Fibroblast of villous mesenchyme (primary cell): ENCODE results near the gene RAD23A. TPM values are rescaled to one million over a fixed set of nuclear protein-coding genes. Genes with fewer than 3 reads are reported as not detected.
A peak's percentile ranks its signal among the peaks of the same experiment; 100 is the strongest.

ENCODE experiments used
- DNase-seq: peaks from one replicate; pipeline ENCODE4 v3.0.0-alpha.2; 2010; ENCODE audit warnings: low read depth
- H3K4me3 ChIP-seq: 2 replicates; pipeline ENCODE4 v1.5.1; 2011; ENCODE audit warnings: low read depth, mild to moderate bottlenecking, low read length
- small RNA-seq: library from RNA; depleted of rRNA; stranded (forward); fragments of <200 nt; gene quantifications from one replicate; pipeline ENCODE3, GENCODE V24; 2012
- total RNA-seq: library from RNA; depleted of rRNA; stranded (reverse); fragments of >200 nt; gene quantifications from 2 replicates; pipeline ENCODE4 v1.2.3, GENCODE V29; 2012
- TF ChIP-seq, protein P1 (sequence below): IDR thresholded peaks from 2 replicates; pipeline ENCODE4 v1.5.1; 2012; ENCODE audit warnings: low read depth, mild to moderate bottlenecking, low read length; ENCODE audit not compliant: insufficient read depth

The RAD23A gene
- total RNA-seq, 1 donor = 91.1 TPM

DNA sequence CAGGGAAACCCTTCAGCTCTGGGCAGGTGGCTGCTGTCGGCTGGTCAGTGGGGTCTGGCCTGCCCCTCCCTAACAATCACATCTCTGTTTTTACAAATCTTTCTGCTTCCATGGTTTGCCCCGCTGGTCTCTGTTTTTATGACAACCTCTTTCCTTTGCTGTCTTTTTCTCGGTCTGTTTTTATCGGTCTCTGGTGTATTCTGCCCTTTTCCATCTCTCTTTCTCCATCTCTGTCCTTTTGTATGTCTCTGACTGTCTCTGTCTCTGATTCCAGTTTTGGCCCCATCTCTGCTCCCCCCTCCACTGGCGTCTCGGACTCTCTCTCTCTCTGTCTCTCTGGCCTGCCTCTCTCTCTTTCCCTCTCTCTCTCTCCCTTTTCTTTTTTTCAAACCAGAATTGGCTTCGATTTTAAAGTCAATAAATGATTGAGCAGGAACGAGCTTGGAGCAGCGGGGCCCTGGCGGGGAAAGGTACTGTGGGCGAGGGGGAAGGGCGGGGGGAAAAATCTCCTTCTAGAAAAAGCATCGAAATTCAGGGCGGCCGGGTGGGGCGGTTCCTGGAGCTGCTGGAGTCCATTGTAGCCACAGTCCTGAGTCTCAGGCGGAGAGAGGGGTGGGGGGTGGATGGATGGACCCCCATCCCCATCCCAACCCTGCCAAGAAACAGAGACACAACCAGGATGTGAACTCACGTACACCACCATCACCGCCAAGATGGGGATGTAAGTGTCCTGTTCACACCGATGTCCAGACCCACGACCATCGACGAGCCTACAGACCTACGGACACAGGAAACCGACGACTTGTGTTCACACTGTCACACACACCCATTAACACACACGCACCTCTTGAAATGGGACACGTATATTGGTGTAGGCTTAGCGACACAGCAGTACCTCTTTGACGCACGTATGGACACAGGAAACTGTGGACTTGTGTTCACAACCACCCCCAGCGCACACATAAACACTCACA is 52.6 kb downstream of the RAD23A start:
- TF ChIP-seq, protein P1, sequence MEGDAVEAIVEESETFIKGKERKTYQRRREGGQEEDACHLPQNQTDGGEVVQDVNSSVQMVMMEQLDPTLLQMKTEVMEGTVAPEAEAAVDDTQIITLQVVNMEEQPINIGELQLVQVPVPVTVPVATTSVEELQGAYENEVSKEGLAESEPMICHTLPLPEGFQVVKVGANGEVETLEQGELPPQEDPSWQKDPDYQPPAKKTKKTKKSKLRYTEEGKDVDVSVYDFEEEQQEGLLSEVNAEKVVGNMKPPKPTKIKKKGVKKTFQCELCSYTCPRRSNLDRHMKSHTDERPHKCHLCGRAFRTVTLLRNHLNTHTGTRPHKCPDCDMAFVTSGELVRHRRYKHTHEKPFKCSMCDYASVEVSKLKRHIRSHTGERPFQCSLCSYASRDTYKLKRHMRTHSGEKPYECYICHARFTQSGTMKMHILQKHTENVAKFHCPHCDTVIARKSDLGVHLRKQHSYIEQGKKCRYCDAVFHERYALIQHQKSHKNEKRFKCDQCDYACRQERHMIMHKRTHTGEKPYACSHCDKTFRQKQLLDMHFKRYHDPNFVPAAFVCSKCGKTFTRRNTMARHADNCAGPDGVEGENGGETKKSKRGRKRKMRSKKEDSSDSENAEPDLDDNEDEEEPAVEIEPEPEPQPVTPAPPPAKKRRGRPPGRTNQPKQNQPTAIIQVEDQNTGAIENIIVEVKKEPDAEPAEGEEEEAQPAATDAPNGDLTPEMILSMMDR = no peak
- no peak overlapping the region for H3K4me3 ChIP-seq
- no peak for DNase-seq

DNA sequence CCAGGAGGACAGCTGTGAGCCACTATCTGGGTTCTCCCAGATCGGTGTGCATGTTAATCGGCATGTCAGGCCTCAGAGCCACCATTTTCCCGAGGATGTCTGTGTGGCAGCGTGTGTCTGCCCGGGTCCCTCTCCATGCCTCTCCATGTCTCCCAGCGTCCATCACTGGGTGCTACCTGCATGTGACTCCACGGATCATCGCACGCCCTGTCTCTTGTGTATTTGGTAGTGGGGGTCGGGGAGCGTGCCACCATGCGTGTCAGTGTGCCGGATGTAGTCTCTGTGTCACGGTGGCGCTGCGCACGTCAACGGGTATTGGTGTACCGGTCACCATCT is 55.5 kb downstream of the RAD23A start:
- DNase-seq = no peak
- H3K4me3 ChIP-seq = no peak overlapping the region
- TF ChIP-seq, protein P1 = no peak

DNA sequence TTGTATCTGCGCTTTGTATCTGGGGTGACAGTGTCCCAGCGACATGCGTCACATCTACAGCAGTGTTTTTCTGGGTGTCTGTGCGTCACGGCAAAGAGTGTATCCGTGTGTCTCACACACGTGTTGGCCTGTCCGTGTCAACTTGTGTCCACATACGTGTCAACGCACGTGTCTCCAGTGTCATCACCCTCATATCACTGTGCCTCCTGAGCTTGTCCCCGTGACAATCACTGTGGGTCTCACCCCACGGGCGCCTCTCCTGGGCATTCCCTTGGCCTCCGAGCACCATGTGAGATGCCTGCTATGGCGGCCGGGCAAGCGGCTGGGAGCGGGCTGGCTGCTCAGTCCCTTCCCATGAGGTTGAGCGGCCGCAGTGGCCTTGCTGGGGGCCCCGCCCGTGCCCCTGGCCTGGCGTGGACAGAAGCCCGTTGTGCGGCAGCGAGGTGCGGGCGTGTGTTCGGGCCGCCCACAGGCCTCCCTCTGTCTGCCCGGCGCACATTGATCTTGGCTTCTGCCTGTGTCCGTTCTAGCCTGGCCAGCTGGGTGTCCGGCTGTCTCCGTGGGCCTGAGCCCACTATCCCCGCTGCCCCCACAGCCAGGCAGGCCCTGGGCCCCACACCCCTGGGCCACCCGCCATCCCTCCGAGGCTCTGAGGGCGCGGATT is 56.0 kb downstream of the RAD23A start:
- TF ChIP-seq, protein P1 = no peak
- H3K4me3 ChIP-seq = no peak overlapping the region
- DNase-seq = no peak

DNA sequence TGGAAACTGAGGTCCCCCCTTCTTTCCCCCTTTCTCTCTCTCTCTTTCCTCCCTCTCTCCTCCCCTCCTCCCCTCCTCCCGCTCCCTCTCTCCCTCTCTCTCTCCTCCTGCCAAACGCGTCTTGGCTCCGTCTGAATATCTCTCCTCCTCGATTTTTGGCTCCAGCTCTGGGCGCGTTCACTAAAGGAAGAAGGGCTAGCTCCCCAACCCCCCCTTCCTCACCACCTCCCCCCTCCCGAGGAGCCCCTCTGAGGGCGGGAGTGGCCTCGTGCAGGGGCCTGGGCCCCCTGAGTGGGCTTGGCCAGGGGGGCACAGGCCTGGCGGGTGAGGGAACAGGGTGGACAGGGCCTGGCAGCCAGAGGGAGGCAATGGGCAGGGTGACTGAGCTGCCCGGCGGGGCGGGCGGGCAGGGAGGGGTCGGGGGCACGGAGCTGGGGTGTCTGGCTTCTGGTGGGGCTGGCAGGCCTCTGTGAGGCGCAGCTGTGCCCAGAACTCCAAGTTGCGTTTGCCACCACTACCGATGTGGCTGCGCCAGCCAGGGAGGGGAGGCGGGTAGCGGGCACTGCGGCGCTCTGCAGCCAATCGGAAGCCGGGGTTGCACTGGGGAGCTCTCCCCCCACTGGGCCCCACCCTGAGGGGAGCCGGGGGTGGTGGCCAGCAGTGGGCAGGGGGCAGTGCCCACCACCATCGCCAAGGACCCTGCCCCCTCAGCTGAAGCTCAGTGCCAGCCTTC is 56.7 kb downstream of the RAD23A start:
- TF ChIP-seq, protein P1 = no peak
- H3K4me3 ChIP-seq = no peak overlapping the region
- DNase-seq = no peak

DNA sequence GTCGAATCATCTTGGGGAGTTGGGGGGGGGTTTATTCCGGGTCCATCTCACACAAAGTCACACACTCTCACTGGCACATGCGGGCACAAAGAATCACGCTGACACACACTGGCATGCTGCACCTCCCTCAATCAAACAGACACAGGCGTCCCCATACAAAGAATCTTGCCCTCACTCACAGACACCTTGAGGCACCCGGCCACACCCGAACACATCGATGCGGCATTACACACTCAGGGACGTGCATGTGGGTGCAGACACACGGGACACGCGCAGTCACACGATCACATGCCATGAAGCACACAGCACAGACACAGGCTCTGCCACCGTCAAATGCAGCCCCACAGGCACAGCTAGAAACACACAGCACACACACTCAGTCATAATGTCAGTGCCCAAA is 57.4 kb downstream of the RAD23A start:
- no peak overlapping the region for H3K4me3 ChIP-seq
- TF ChIP-seq, protein P1 = no peak
- DNase-seq = no peak

Small RNAs within 50 kb of the gene (small RNA-seq; reads per million reads assigned to genes)
- gene MIR5695 (1.1 reads per million, percentile 19 among the genes with 10 or more reads in this experiment), gene MIR6515 (0.66 reads per million)

Other genes with a start within 250 kb of the RAD23A start
- 7.3 and 15.1 TPM in 2 replicates for gene FBXW9, start 249.2 kb upstream of the RAD23A start, total RNA-seq
- gene TNPO2, start 221.9 kb upstream of the RAD23A start, total RNA-seq = 36.7 and 53.1 TPM in 2 replicates
- gene TRIR, start 211.2 kb upstream of the RAD23A start, total RNA-seq = 127 and 153 TPM in 2 replicates
- gene GET3, start 208.4 kb upstream of the RAD23A start, total RNA-seq = 79.2 and 82.5 TPM in 2 replicates
- not detected in 2 replicates for gene BEST2, start 194.1 kb upstream of the RAD23A start, total RNA-seq
- 12.2 and 15.1 TPM in 2 replicates for gene HOOK2, start 170.3 kb upstream of the RAD23A start, total RNA-seq
- gene JUNB, start 154.4 kb upstream of the RAD23A start, total RNA-seq = 88.1 and 107 TPM in 2 replicates
- 222 and 230 TPM in 2 replicates for gene PRDX2, start 144.1 kb upstream of the RAD23A start, total RNA-seq
- not detected in 2 replicates for gene THSD8, start 143.8 kb upstream of the RAD23A start, total RNA-seq
- gene RNASEH2A, start 139.3 kb upstream of the RAD23A start, total RNA-seq = 20.0 and 22.9 TPM in 2 replicates
- gene RTBDN, start 111.3 kb upstream of the RAD23A start, total RNA-seq = not detected in 2 replicates
- under 0.01 TPM in 2 replicates for gene MAST1, start 107.3 kb upstream of the RAD23A start, total RNA-seq
- gene DNASE2, start 64.4 kb upstream of the RAD23A start, total RNA-seq = 14.7 and 18.7 TPM in 2 replicates
- gene KLF1, start 58.7 kb upstream of the RAD23A start, total RNA-seq = not detected in 2 replicates
- 17.3 and 19.6 TPM in 2 replicates for gene GCDH, start 54.7 kb upstream of the RAD23A start, total RNA-seq
- gene SYCE2, start 26.6 kb upstream of the RAD23A start, total RNA-seq = under 0.01 TPM in 2 replicates
- 65.2 and 70.2 TPM in 2 replicates for gene FARSA, start 12.2 kb upstream of the RAD23A start, total RNA-seq
- gene CALR, start 7.3 kb upstream of the RAD23A start, total RNA-seq = 2,107 and 2,588 TPM in 2 replicates
- gene GADD45GIP1, start 11.4 kb downstream of the RAD23A start, total RNA-seq = 18.6 and 24.8 TPM in 2 replicates
- not detected in 2 replicates for gene DAND5, start 23.7 kb downstream of the RAD23A start, total RNA-seq
- 29.6 and 30.2 TPM in 2 replicates for gene NFIX, start 49.6 kb downstream of the RAD23A start, total RNA-seq
- 2.6 and 3.9 TPM in 2 replicates for gene LYL1, start 157.0 kb downstream of the RAD23A start, total RNA-seq
- 25.4 and 25.9 TPM in 2 replicates for gene TRMT1, start 170.9 kb downstream of the RAD23A start, total RNA-seq
- 95.0 and 104 TPM in 2 replicates for gene NACC1, start 172.4 kb downstream of the RAD23A start, total RNA-seq
- gene STX10, start 204.5 kb downstream of the RAD23A start, total RNA-seq = 58.3 and 69.9 TPM in 2 replicates
- gene IER2, start 204.5 kb downstream of the RAD23A start, total RNA-seq = 22.0 and 28.7 TPM in 2 replicates